HEK293 (cell line): Measurements from ENCODE around the gene FAM3C.

Source experiments
- CTCF ChIA-PET: fragments of 350-600 bp; formaldehyde crosslinking; extraction: SDS; loops from one replicate; lab custom pipeline; 2021; ENCODE audit warnings: antibody characterized with exemption; lab: Yijun Ruan, JAX
- POLR2A ChIA-PET: fragments of 300-600 bp; formaldehyde crosslinking; extraction: SDS; loops from one replicate; lab custom pipeline; 2020; ENCODE audit warnings: antibody characterized with exemption, inconsistent platforms; lab: Yijun Ruan, JAX
- H3K27ac ChIP-seq: fragments of 200-500 bp; sonication (Bioruptor generic); 2 replicates; pipeline ENCODE4 v1.5.1; 2014; ENCODE audit warnings: low read depth, low read length, control low read depth, inconsistent platforms; ENCODE audit errors: extremely low read depth
- H3K36me3 ChIP-seq, 2 experiments: fragments of 200-500 bp in 1 of 2; sonication (Bioruptor generic) in 1 of 2; 1 replicate in 1 of 2; 2 replicates in 1 of 2; pipeline ENCODE4 v1.5.1; 2014 to 2017; ENCODE audit warnings: inconsistent platforms in 2 of 2, low read length in 2 of 2; ENCODE audit not compliant: control insufficient read depth in 2 of 2, insufficient read depth in 1 of 2
- H3K4me1 ChIP-seq: fragments of 200-500 bp; sonication (Bioruptor generic); 2 replicates; pipeline ENCODE4 v1.5.1; 2014; ENCODE audit warnings: mild to moderate bottlenecking, low read length, inconsistent platforms; ENCODE audit not compliant: control insufficient read depth, insufficient read depth
- H3K4me3 ChIP-seq: 2 replicates; pipeline ENCODE4 v1.5.1; 2011; ENCODE audit warnings: low read depth, mild to moderate bottlenecking, control low read depth, low read length, moderate library complexity
- H3K9me3 ChIP-seq: fragments of 200-500 bp; sonication (Bioruptor generic); 2 replicates; pipeline ENCODE4 v1.5.1; 2014; ENCODE audit warnings: low read depth, low read length, inconsistent platforms; ENCODE audit not compliant: control insufficient read depth, insufficient read depth
- ATF2 ChIP-seq: fragments of 450-650 bp; formaldehyde crosslinking; IDR thresholded peaks from 2 replicates; pipeline ENCODE4 v1.5.1; 2016; ENCODE audit warnings: missing biosample characterization, missing genetic modification characterization, low read depth
- GLI4 ChIP-seq: fragments of 450-650 bp; formaldehyde crosslinking; IDR thresholded peaks from 2 replicates; pipeline ENCODE4 v1.5.1; 2016; ENCODE audit warnings: missing biosample characterization, missing genetic modification characterization
- GLIS1 ChIP-seq: fragments of 450-650 bp; formaldehyde crosslinking; IDR thresholded peaks from 2 replicates; pipeline ENCODE4 v1.5.1; 2016; ENCODE audit warnings: missing biosample characterization, missing genetic modification characterization
- HOXD13 ChIP-seq: sonication (generic); formaldehyde crosslinking; IDR thresholded peaks from 2 replicates; pipeline ENCODE4 v1.8.0; 2022; ENCODE audit warnings: missing genetic modification reagents, borderline replicate concordance
- KLF10 ChIP-seq: fragments of 450-650 bp; IDR thresholded peaks from 2 replicates; pipeline ENCODE4 v1.5.1; 2018; ENCODE audit warnings: missing biosample characterization, mild to moderate bottlenecking, missing genetic modification characterization
- OVOL3 ChIP-seq: fragments of 450-650 bp; formaldehyde crosslinking; IDR thresholded peaks from 2 replicates; pipeline ENCODE4 v1.5.1; 2016; ENCODE audit warnings: missing biosample characterization, missing genetic modification characterization
- PRDM1 ChIP-seq: fragments of 450-650 bp; formaldehyde crosslinking; IDR thresholded peaks from 2 replicates; pipeline ENCODE4; 2016; ENCODE audit warnings: missing biosample characterization, missing genetic modification characterization
- PRDM10 ChIP-seq: fragments of 450-650 bp; formaldehyde crosslinking; IDR thresholded peaks from 2 replicates; pipeline ENCODE4 v1.5.1; 2016; ENCODE audit warnings: missing biosample characterization, missing genetic modification characterization
- SP2 ChIP-seq: fragments of 450-650 bp; formaldehyde crosslinking; IDR thresholded peaks from 2 replicates; pipeline ENCODE4 v1.5.1; 2016; ENCODE audit warnings: missing biosample characterization, missing genetic modification characterization
- ZBTB8A ChIP-seq: fragments of 450-650 bp; formaldehyde crosslinking; IDR thresholded peaks from 2 replicates; pipeline ENCODE4 v1.5.1; 2016; ENCODE audit warnings: missing biosample characterization, missing genetic modification characterization
- ZFHX2 ChIP-seq: fragments of 450-650 bp; formaldehyde crosslinking; conservative IDR thresholded peaks from 2 replicates; pipeline ENCODE4 v1.5.1; 2016; ENCODE audit warnings: missing biosample characterization, missing genetic modification characterization
- ZFP37 ChIP-seq: fragments of 450-650 bp; formaldehyde crosslinking; IDR thresholded peaks from 2 replicates; pipeline ENCODE4 v1.5.1; 2016; ENCODE audit warnings: missing biosample characterization, missing genetic modification characterization
- ZNF148 ChIP-seq: fragments of 450-650 bp; formaldehyde crosslinking; IDR thresholded peaks from 2 replicates; pipeline ENCODE4 v1.5.0; 2017; ENCODE audit warnings: missing biosample characterization, missing genetic modification characterization, borderline replicate concordance
- ZNF174 ChIP-seq: fragments of 450-650 bp; formaldehyde crosslinking; IDR thresholded peaks from 2 replicates; pipeline ENCODE4 v1.5.0; 2017; ENCODE audit warnings: missing biosample characterization, mild to moderate bottlenecking, missing genetic modification characterization
- ZNF18 ChIP-seq: fragments of 450-650 bp; formaldehyde crosslinking; IDR thresholded peaks from 2 replicates; pipeline ENCODE4 v1.5.1; 2016; ENCODE audit warnings: missing biosample characterization, missing genetic modification characterization
- ZNF202 ChIP-seq: fragments of 450-650 bp; formaldehyde crosslinking; IDR thresholded peaks from 2 replicates; pipeline ENCODE4 v1.5.1; 2016; ENCODE audit warnings: missing biosample characterization, missing genetic modification characterization, borderline replicate concordance
- ZNF211 ChIP-seq: fragments of 450-650 bp; formaldehyde crosslinking; IDR thresholded peaks from 2 replicates; pipeline ENCODE4 v1.5.1; 2016; ENCODE audit warnings: low read depth, missing biosample characterization, missing genetic modification characterization
- ZNF292 ChIP-seq: fragments of 450-650 bp; formaldehyde crosslinking; IDR thresholded peaks from 2 replicates; pipeline ENCODE4 v1.5.1; 2016; ENCODE audit warnings: low read depth, missing biosample characterization, missing genetic modification characterization, borderline replicate concordance
- ZNF302 ChIP-seq: fragments of 450-650 bp; formaldehyde crosslinking; IDR thresholded peaks from 2 replicates; pipeline ENCODE4 v1.5.1; 2016; ENCODE audit warnings: missing biosample characterization, missing genetic modification characterization, low read depth
- ZNF354C ChIP-seq: fragments of 450-650 bp; formaldehyde crosslinking; IDR thresholded peaks from 2 replicates; pipeline ENCODE4 v1.5.1; 2016; ENCODE audit warnings: missing biosample characterization, missing genetic modification characterization, low read depth, borderline replicate concordance
- ZNF488 ChIP-seq: fragments of 450-650 bp; formaldehyde crosslinking; IDR thresholded peaks from 2 replicates; pipeline ENCODE4 v1.5.1; 2016; ENCODE audit warnings: missing biosample characterization, missing genetic modification characterization
- ZNF501 ChIP-seq: fragments of 450-650 bp; formaldehyde crosslinking; IDR thresholded peaks from 2 replicates; pipeline ENCODE4 v1.5.1; 2016; ENCODE audit warnings: missing biosample characterization, missing genetic modification characterization
- ZNF596 ChIP-seq: fragments of 450-650 bp; IDR thresholded peaks from 2 replicates; pipeline ENCODE4 v1.5.0; 2018; ENCODE audit warnings: missing biosample characterization, mild to moderate bottlenecking, missing genetic modification characterization, moderate library complexity
- ZNF600 ChIP-seq: fragments of 450-650 bp; formaldehyde crosslinking; IDR thresholded peaks from 2 replicates; pipeline ENCODE4 v1.5.1; 2016; ENCODE audit warnings: missing biosample characterization, missing genetic modification characterization
- ZNF768 ChIP-seq: fragments of 450-650 bp; formaldehyde crosslinking; IDR thresholded peaks from 2 replicates; pipeline ENCODE4 v1.5.1; 2018; ENCODE audit warnings: missing biosample characterization, mild to moderate bottlenecking, missing genetic modification characterization
- ZSCAN4 ChIP-seq: fragments of 450-650 bp; formaldehyde crosslinking; IDR thresholded peaks from 2 replicates; pipeline ENCODE4 v1.5.1; 2017; ENCODE audit warnings: missing biosample characterization, missing genetic modification characterization

The FAM3C gene

GRCh38 chr7:121313793-121314676 lies 82.1 kb downstream of the FAM3C start:
- Histone ChIP-seq H3K4me3 (peak overlapping the region; percentile 11), H3K4me1 (peaks cover 9% of the 10 kb centered on the region), H3K36me3 (no peaks in the 10 kb centered on the region), H3K27ac (peak overlapping the region; percentile 90), H3K9me3 (no peaks in the 10 kb centered on the region; the same call in 1 of the 2 replicates)
- CTCF ChIA-PET, result interaction anchor here (0.6 kb wide), 1 partner anchor 244 kb away, joined by 3 read pairs; no protein-coding TSS in a partner anchor
- POLR2A ChIA-PET, result no interaction called here
- TF ChIP-seq ZNF18 (tag by site-specific recombination), result peak; percentile 96
- no peak for TF ChIP-seq ZFP37 (tag by site-specific recombination)
- TF ChIP-seq HOXD13 (CRISPR knock-in tag), result peak; percentile 39; the same call in 1 of the 2 replicates
- no peak for TF ChIP-seq ZNF596 (tag by site-specific recombination)
- TF ChIP-seq PRDM1 (tag by site-specific recombination), result no peak
- no peak for TF ChIP-seq ZNF174 (tag by site-specific recombination)
- no peak for TF ChIP-seq ZNF768 (tag by site-specific recombination)
- TF ChIP-seq ZNF488 (tag by site-specific recombination), result peak; percentile 79
- 0 out of 2 replicates have a peak, but pooled peaks have one; percentile 15 for TF ChIP-seq ZSCAN4 (tag by site-specific recombination)
- no peak for TF ChIP-seq GLI4 (tag by site-specific recombination)
- peak; percentile 23; the same call in 1 of the 2 replicates for TF ChIP-seq SP2 (tag by site-specific recombination)
- no peak for TF ChIP-seq ZFHX2 (tag by site-specific recombination)
- TF ChIP-seq ATF2 (tag by site-specific recombination), result no peak
- TF ChIP-seq ZNF148 (tag by site-specific recombination), result no peak
- no peak for TF ChIP-seq ZNF354C (tag by site-specific recombination)
- no peak for TF ChIP-seq ZNF202 (tag by site-specific recombination)
- peak; percentile 44 for TF ChIP-seq ZBTB8A
- 0 out of 2 replicates have a peak, but pooled peaks have one; percentile 16 for TF ChIP-seq PRDM10 (tag by site-specific recombination)
- peak; percentile 95 for TF ChIP-seq OVOL3 (tag by site-specific recombination)
- TF ChIP-seq ZNF302, result no peak
- TF ChIP-seq ZNF292 (tag by site-specific recombination), result no peak
- TF ChIP-seq ZNF501 (tag by site-specific recombination), result peak; percentile 37; the same call in 1 of the 2 replicates
- peak; percentile 68 for TF ChIP-seq GLIS1
- no peak for TF ChIP-seq ZNF211 (tag by site-specific recombination)
- peak; percentile 92 for TF ChIP-seq ZNF600
- peak; percentile 79 for TF ChIP-seq KLF10 (tag by site-specific recombination)
